Measurements from ENCODE around the gene ANKRD34A. TPM values are rescaled to one million over a fixed set of nuclear protein-coding genes. Genes with fewer than 3 reads are reported as not detected.

Gene ANKRD34A
- total and polyA plus RNA-seq, 2 of the 13 experiments (the other 11 are each of a cell fraction or from before 2014, with no cell fraction given) = 0.05 to 0.07 TPM

DNA sequence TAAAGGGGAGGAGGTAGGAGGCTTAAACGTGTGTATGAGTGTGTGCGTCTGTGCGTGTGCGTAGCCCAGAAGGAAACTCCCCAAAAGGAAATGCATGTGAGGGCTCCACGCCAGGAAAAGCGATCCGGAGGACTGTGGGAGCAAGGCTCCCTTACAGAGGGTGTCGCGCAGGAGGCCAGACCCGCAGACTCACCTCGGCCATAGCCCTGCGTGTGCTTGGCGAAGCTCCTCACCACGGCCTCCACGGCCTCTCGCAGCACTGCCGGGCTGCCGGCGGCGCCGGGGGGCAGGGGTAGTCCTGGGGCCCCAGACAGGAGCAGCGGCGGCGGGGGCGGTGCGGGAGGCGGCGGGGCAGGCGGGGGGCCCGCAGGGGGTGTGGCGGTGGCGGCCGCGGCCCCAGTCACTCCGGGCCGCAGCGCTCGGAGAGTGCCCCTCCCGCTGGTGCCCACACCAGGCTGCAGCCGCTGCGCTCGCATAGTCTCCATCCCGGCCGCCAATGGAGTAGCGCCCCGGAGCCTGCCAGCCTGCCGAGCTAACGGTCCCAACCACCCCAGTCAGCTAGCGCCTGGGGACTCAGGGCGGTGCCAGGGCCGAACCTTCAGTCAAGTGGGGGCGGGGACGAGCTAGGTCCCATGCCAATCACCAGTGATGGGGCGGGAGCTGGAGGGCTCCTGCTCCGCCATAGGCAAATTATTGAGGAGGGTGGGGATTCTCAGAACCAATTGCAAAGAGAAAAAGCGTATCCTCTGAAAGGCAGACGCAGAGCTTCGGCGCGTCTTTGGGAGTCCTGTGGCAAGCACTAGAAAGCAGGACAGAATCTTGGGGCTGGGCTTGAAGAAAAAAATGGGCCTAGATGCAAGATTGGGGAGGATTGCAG is 6.7 kb downstream of the ANKRD34A start, which contains the start of gene LIX1L (continued):
- TF ChIP-seq, protein P1, sequence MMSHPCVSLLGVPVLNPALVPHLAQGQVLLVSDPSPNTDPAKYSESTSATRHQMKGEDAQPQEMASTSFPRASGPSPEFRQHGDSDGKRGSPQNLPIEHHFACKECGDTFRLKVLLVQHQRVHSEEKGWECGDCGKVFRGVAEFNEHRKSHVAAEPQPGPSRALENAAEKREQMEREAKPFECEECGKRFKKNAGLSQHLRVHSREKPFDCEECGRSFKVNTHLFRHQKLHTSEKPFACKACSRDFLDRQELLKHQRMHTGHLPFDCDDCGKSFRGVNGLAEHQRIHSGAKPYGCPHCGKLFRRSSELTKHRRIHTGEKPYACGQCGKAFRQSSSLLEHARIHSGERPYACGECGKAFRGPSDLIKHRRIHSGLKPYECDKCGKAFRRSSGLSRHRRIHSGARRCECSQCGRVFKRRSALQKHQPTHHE (CRISPR knock-in tag; IDR thresholded peaks at IDR 0.05; ENCODE audit: borderline replicate concordance) = no peak
- no peak for TF ChIP-seq MTA3 (CRISPR knock-in tag; IDR thresholded peaks at IDR 0.05)
- no peak for TF ChIP-seq ZNF639 (CRISPR knock-in tag; conservative IDR thresholded peaks at IDR 0.05)
- no peak for TF ChIP-seq CEBPZ (IDR thresholded peaks at IDR 0.05; ENCODE audit: low read length)
- no peak for TF ChIP-seq ZNF547 (CRISPR knock-in tag; IDR thresholded peaks at IDR 0.05)
- TF ChIP-seq NFE2L2 (IDR thresholded peaks at IDR 0.05; ENCODE audit: low read length) = no peak
- TF ChIP-seq HNRNPK (IDR thresholded peaks at IDR 0.05; ENCODE audit: low read depth, low read length, poor library complexity, severe bottlenecking) = no peak
- no peak for TF ChIP-seq ATF3 (CRISPR knock-in tag; IDR thresholded peaks at IDR 0.05)
- no peak for TF ChIP-seq NR1H2 (CRISPR knock-in tag; IDR thresholded peaks at IDR 0.05; ENCODE audit: borderline replicate concordance, low read depth)
- TF ChIP-seq, protein P2, sequence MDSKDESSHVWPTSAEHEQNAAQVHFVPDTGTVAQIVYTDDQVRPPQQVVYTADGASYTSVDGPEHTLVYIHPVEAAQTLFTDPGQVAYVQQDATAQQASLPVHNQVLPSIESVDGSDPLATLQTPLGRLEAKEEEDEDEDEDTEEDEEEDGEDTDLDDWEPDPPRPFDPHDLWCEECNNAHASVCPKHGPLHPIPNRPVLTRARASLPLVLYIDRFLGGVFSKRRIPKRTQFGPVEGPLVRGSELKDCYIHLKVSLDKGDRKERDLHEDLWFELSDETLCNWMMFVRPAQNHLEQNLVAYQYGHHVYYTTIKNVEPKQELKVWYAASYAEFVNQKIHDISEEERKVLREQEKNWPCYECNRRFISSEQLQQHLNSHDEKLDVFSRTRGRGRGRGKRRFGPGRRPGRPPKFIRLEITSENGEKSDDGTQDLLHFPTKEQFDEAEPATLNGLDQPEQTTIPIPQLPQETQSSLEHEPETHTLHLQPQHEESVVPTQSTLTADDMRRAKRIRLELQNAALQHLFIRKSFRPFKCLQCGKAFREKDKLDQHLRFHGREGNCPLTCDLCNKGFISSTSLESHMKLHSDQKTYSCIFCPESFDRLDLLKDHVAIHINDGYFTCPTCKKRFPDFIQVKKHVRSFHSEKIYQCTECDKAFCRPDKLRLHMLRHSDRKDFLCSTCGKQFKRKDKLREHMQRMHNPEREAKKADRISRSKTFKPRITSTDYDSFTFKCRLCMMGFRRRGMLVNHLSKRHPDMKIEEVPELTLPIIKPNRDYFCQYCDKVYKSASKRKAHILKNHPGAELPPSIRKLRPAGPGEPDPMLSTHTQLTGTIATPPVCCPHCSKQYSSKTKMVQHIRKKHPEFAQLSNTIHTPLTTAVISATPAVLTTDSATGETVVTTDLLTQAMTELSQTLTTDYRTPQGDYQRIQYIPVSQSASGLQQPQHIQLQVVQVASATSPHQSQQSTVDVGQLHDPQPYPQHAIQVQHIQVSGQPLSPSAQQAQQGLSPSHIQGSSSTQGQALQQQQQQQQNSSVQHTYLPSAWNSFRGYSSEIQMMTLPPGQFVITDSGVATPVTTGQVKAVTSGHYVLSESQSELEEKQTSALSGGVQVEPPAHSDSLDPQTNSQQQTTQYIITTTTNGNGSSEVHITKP (CRISPR knock-in tag; IDR thresholded peaks at IDR 0.05; ENCODE audit: low read depth) = no peak
- TF ChIP-seq, protein P3, sequence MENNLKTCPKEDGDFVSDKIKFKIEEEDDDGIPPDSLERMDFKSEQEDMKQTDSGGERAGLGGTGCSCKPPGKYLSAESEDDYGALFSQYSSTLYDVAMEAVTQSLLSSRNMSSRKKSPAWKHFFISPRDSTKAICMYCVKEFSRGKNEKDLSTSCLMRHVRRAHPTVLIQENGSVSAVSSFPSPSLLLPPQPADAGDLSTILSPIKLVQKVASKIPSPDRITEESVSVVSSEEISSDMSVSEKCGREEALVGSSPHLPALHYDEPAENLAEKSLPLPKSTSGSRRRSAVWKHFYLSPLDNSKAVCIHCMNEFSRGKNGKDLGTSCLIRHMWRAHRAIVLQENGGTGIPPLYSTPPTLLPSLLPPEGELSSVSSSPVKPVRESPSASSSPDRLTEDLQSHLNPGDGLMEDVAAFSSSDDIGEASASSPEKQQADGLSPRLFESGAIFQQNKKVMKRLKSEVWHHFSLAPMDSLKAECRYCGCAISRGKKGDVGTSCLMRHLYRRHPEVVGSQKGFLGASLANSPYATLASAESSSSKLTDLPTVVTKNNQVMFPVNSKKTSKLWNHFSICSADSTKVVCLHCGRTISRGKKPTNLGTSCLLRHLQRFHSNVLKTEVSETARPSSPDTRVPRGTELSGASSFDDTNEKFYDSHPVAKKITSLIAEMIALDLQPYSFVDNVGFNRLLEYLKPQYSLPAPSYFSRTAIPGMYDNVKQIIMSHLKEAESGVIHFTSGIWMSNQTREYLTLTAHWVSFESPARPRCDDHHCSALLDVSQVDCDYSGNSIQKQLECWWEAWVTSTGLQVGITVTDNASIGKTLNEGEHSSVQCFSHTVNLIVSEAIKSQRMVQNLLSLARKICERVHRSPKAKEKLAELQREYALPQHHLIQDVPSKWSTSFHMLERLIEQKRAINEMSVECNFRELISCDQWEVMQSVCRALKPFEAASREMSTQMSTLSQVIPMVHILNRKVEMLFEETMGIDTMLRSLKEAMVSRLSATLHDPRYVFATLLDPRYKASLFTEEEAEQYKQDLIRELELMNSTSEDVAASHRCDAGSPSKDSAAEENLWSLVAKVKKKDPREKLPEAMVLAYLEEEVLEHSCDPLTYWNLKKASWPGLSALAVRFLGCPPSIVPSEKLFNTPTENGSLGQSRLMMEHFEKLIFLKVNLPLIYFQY (CRISPR knock-in tag; IDR thresholded peaks at IDR 0.05; ENCODE audit: borderline replicate concordance) = no peak
- no peak for TF ChIP-seq NFRKB (IDR thresholded peaks at IDR 0.05)
- no peak for TF ChIP-seq ZFP82 (CRISPR knock-in tag; IDR thresholded peaks at IDR 0.05; ENCODE audit: borderline replicate concordance)
